SK-N-SH treated with all-trans-retinoic acid at 6 μM for 48 hours (cell line): Measurements from ENCODE around the gene MAFF.

Experiments
- ATAC-seq: fragments of 200-7000 bp; cut with Tn5 transposase; 3 replicates; pipeline ENCODE4 v1.9.1; 2020; ENCODE audit warnings: mild to moderate bottlenecking, moderate library complexity
- ARNTL ChIP-seq: fragments of 450-650 bp; formaldehyde crosslinking; IDR thresholded peaks from 2 replicates; pipeline ENCODE4 v1.5.0; 2020; ENCODE audit warnings: low read depth, mild to moderate bottlenecking, moderate library complexity, borderline replicate concordance
- CSRNP3 ChIP-seq: fragments of 250-450 bp; sonication (Bioruptor Pico); IDR thresholded peaks from 2 replicates; pipeline ENCODE4 v1.5.1; 2021; ENCODE audit warnings: mild to moderate bottlenecking, moderate library complexity
- ESRRG ChIP-seq: fragments of 250-450 bp; sonication (Bioruptor Pico); IDR thresholded peaks from 2 replicates; pipeline ENCODE4 v1.6.1; 2021; ENCODE audit warnings: mild to moderate bottlenecking
- GLIS3 ChIP-seq: fragments of 250-450 bp; sonication (Bioruptor Pico); IDR thresholded peaks from 2 replicates; pipeline ENCODE4 v1.5.0; 2020; ENCODE audit warnings: mild to moderate bottlenecking, moderate library complexity
- ISL1 ChIP-seq: fragments of 250-450 bp; sonication (Bioruptor Pico); IDR thresholded peaks from 2 replicates; pipeline ENCODE4 v2.1.2; 2022; ENCODE audit warnings: mild to moderate bottlenecking, moderate library complexity
- OSR1 ChIP-seq: fragments of 250-450 bp; sonication (Bioruptor Pico); IDR thresholded peaks from 2 replicates; pipeline ENCODE4 v1.8.0; 2022; ENCODE audit warnings: moderate library complexity, mild to moderate bottlenecking, inconsistent platforms
- POU6F1 ChIP-seq: fragments of 250-450 bp; sonication (Bioruptor Pico); IDR thresholded peaks from 2 replicates; pipeline ENCODE4 v1.8.0; 2021; ENCODE audit warnings: low read depth, mild to moderate bottlenecking, moderate library complexity, borderline replicate concordance
- PPARA ChIP-seq: fragments of 250-450 bp; sonication (Bioruptor Pico); IDR thresholded peaks from 2 replicates; pipeline ENCODE4 v1.5.0; 2020; ENCODE audit warnings: mild to moderate bottlenecking, borderline replicate concordance
- RARB ChIP-seq: fragments of 250-450 bp; sonication (Bioruptor Pico); IDR thresholded peaks from 2 replicates; pipeline ENCODE4 v1.8.0; 2021; ENCODE audit warnings: mild to moderate bottlenecking, moderate library complexity
- SNAI2 ChIP-seq: fragments of 250-450 bp; sonication (Bioruptor Pico); IDR thresholded peaks from 2 replicates; pipeline ENCODE4 v1.5.0; 2020; ENCODE audit warnings: mild to moderate bottlenecking, moderate library complexity
- TCF4 ChIP-seq: fragments of 250-450 bp; sonication (Bioruptor Pico); IDR thresholded peaks from 2 replicates; pipeline ENCODE4 v1.8.0; 2021; ENCODE audit warnings: mild to moderate bottlenecking, moderate library complexity, borderline replicate concordance
- TOX ChIP-seq: fragments of 250-450 bp; sonication (Bioruptor Pico); IDR thresholded peaks from 2 replicates; pipeline ENCODE4 v1.8.0; 2021; ENCODE audit warnings: mild to moderate bottlenecking, moderate library complexity, borderline replicate concordance
- TSHZ2 ChIP-seq: fragments of 250-450 bp; sonication (Bioruptor Pico); IDR thresholded peaks from 2 replicates; pipeline ENCODE4 v1.5.0; 2020; ENCODE audit warnings: mild to moderate bottlenecking, moderate library complexity
- ZC3H10 ChIP-seq: fragments of 250-450 bp; sonication (Bioruptor Pico); IDR thresholded peaks from 2 replicates; pipeline ENCODE4 v1.5.1; 2021; ENCODE audit warnings: mild to moderate bottlenecking, moderate library complexity
- ZFP3 ChIP-seq: fragments of 250-450 bp; sonication (Bioruptor Pico); IDR thresholded peaks from 2 replicates; pipeline ENCODE4 v1.5.0; 2020; ENCODE audit warnings: mild to moderate bottlenecking, moderate library complexity
- ZFP30 ChIP-seq: fragments of 450-650 bp; formaldehyde crosslinking; IDR thresholded peaks from 2 replicates; pipeline ENCODE4 v1.5.0; 2022; ENCODE audit warnings: mild to moderate bottlenecking, moderate library complexity
- ZNF565 ChIP-seq: fragments of 450-650 bp; formaldehyde crosslinking; conservative IDR thresholded peaks from 2 replicates; pipeline ENCODE4 v1.5.0; 2020; ENCODE audit warnings: low read depth, mild to moderate bottlenecking, moderate library complexity
- ZNF70 ChIP-seq: fragments of 450-650 bp; formaldehyde crosslinking; IDR thresholded peaks from 2 replicates; pipeline ENCODE4 v1.5.0; 2020; ENCODE audit warnings: mild to moderate bottlenecking, moderate library complexity
- ZNF8 ChIP-seq: fragments of 450-650 bp; formaldehyde crosslinking; IDR thresholded peaks from 2 replicates; pipeline ENCODE4 v1.5.0; 2020; ENCODE audit warnings: mild to moderate bottlenecking, moderate library complexity

MAFF gene

DNA sequence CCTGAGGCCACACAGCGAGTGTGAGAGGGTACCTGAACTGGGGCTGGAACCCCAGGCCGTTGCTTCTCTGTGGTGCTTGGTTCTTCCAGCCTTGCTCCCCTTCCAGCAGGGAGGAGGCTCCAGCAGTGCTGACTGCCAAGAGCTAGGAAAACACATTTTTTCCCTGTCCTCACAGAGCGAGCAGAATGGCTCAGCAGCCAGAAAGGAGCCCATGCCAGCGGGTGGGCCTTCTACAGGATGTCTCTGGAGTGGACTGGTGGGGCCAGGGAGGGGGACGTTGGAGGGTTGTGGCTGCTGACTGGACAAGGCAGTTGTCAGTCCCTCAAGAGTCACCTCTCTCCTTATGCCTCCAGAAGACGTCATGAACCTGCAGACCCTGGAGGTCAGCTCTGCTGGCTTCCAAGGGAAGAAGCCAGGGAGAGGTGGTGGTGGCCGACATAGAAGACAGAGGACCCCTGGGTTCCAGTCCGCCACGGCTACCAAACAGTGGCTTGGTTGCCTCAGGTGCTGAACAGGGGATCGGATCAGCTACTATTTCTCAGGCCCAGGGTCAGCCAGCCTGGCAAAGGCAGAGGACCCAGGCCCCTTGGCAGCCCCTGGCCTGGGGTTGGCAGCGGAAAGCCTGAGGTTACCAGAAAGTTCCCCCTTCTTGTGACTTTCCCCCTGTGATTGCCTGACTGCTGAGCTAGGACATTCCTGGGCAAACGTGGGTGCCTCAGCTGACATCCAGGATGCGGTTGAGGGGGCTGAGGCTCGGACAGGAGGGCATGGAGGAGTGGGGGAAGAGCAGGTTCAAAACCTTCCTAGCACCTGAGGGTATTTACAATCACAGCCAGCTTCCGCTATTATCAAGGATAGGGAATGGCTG, 3.7 kb downstream of the MAFF start:
- no peak for ATAC-seq
- TF ChIP-seq POU6F1 (CRISPR knock-in tag) = no peak
- no peak for TF ChIP-seq ZNF565 (CRISPR knock-in tag)
- no peak for TF ChIP-seq TSHZ2 (CRISPR knock-in tag)
- no peak for TF ChIP-seq ZC3H10 (CRISPR knock-in tag)

- ATAC-seq = no peak
- TF ChIP-seq SNAI2 (CRISPR knock-in tag) = no peak
- TF ChIP-seq RARB = no peak
- no peak for TF ChIP-seq GLIS3 (CRISPR knock-in tag)
- no peak for TF ChIP-seq TOX
- TF ChIP-seq OSR1 (CRISPR knock-in tag) = no peak
Observed at GRCh38 chr22:38207898-38208432, 6.2 kb downstream of the MAFF start.

GRCh38 chr22:38208551-38208968, 6.8 kb downstream of the MAFF start:
- ATAC-seq = no peak
- TF ChIP-seq ARNTL (CRISPR knock-in tag) (no peak), ZNF565 (CRISPR knock-in tag) (no peak), PPARA (no peak), ZFP3 (CRISPR knock-in tag) (peak; percentile 86), CSRNP3 (CRISPR knock-in tag) (no peak)

GRCh38 chr22:38211556-38211955, 9.8 kb downstream of the MAFF start:
- ATAC-seq = no peak
- TF ChIP-seq ZNF70 (CRISPR knock-in tag) = no peak
- no peak for TF ChIP-seq TCF4
- no peak for TF ChIP-seq PPARA
- TF ChIP-seq TOX = no peak
- TF ChIP-seq ESRRG = no peak
- no peak for TF ChIP-seq POU6F1 (CRISPR knock-in tag)
- TF ChIP-seq RARB = no peak
- TF ChIP-seq ZNF565 (CRISPR knock-in tag) = no peak
- TF ChIP-seq ARNTL (CRISPR knock-in tag) = no peak
- TF ChIP-seq ZC3H10 (CRISPR knock-in tag) = no peak
- TF ChIP-seq TSHZ2 (CRISPR knock-in tag) = no peak
- TF ChIP-seq OSR1 (CRISPR knock-in tag) = no peak
- no peak for TF ChIP-seq ZFP30
- TF ChIP-seq ZFP3 (CRISPR knock-in tag) = no peak
- no peak for TF ChIP-seq ISL1 (CRISPR knock-in tag)
- TF ChIP-seq SNAI2 (CRISPR knock-in tag) = no peak
- TF ChIP-seq ZNF8 (CRISPR knock-in tag) = no peak
